IgD-negative memory B cell (primary cell): Measurements from ENCODE around the gene TM4SF4. TPM values are rescaled to one million over a fixed set of nuclear protein-coding genes. Genes with fewer than 3 reads are reported as not detected.

Experiments
- H3K27ac Mint-ChIP-seq, 3 donors: one replicate each; pipeline ENCODE4 v1.8.0; 2020 to 2022; ENCODE audit warnings: mild to moderate bottlenecking in 3 of 3, mixed read lengths in 3 of 3, moderate library complexity in 1 of 3
- H3K27me3 Mint-ChIP-seq: one replicate; pipeline ENCODE4 v1.8.0; 2021; ENCODE audit warnings: mixed read lengths
- H3K36me3 Mint-ChIP-seq: one replicate; pipeline ENCODE4 v1.8.0; 2020; ENCODE audit warnings: mild to moderate bottlenecking, mixed read lengths
- H3K4me1 Mint-ChIP-seq, 3 donors: one replicate each; pipeline ENCODE4 v1.8.0; 2020 to 2022; ENCODE audit warnings: mixed read lengths in 3 of 3, mild to moderate bottlenecking in 1 of 3
- H3K4me3 Mint-ChIP-seq, 4 donors: one replicate each; pipeline ENCODE4 v1.8.0; 2020 to 2022; ENCODE audit warnings: mild to moderate bottlenecking in 4 of 4, mixed read lengths in 4 of 4, moderate library complexity in 3 of 4
- H3K9me3 Mint-ChIP-seq, 3 donors: one replicate each; pipeline ENCODE4 v1.8.0; 2020 to 2021; ENCODE audit warnings: mixed read lengths in 3 of 3, mild to moderate bottlenecking in 1 of 3
- polyA plus RNA-seq: library from polyadenylated mRNA; unstranded; fragments of 300-500 nt; fragmentation: Illumina TruSeq; gene quantifications from one replicate; pipeline ENCODE4 v1.2.3, GENCODE V29; 2021

Gene TM4SF4
- polyA plus RNA-seq, 1 donor from 2014 or later, result not detected

DNA sequence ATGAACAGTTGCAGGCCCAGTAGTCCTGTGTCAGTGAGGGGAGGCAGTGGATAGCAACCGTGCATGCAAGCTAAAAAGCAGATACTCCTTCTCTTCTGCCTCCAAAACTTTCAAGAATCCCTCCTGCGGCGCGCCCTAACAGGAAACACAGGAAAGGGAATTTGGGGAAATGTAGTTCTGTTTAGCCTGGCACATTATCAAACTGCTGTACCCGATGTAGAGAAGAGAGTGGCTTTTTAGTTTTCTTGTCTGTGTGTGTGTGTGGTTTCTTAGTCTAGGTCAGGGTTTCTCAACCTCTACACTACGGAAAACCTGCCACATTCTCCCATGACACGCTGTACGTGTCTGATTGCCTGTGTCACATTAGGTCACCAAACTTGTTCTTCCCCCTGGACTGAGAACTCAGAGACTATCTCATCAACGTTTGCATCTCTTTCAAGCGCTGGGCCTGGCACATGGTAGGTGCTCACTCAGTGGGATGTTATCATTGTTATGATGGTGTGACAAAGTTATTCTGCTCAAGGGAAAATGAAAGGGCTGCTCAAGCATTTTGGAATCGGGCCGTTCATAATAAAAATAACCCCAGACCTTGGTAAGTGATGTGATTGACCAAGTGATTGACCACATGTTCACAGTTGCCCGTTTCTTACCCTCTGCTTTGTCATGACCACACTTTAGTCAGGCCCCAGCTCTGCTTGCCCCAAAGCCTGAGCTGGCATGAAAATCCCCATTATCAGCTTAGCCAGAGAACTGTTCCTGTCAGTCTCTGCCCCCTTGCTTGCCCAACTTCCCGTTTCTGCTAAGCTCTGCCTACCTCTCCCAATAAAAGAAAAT, 33.2 kb downstream of the TM4SF4 start:
- H3K27ac Mint-ChIP-seq, result no peak overlapping the region

DNA sequence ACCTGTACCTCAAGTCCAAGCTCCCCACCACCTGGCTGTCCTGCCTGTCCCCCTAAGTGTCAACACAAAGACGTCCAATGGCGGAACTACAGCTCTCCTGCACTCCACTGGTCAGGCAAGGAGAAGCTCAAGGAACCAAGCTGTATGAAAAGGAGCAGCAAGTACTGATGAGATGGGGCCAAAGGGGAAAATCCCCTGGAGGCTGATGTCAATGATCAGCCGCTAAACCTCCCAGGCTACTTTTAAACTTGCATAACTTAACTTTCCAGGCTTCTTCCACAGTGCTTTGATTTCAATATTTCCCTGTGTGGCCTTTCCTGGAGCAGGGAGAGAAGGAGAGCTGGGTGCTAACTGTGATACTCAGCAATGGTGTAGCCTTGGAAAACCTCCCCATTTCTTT, 35.0 kb downstream of the TM4SF4 start:
- H3K27me3 Mint-ChIP-seq, result peaks cover 11% of the 10 kb centered on the region
- no peaks in the 10 kb centered on the region for H3K36me3 Mint-ChIP-seq
- no peak overlapping the region for H3K4me3 Mint-ChIP-seq
- H3K27ac Mint-ChIP-seq, result no peak overlapping the region
- H3K4me1 Mint-ChIP-seq, result peaks cover 0 to 9% (median 6%) of the 10 kb centered on the region in 3 donors
- peaks cover 0 to 1% (median 0%) of the 10 kb centered on the region in 3 donors for H3K9me3 Mint-ChIP-seq

More for the DNA sequence above, 33.2 kb downstream of the TM4SF4 start:
- no peaks in the 10 kb centered on the region for H3K36me3 Mint-ChIP-seq
- H3K9me3 Mint-ChIP-seq, result peaks cover 0 to 1% (median 0%) of the 10 kb centered on the region in 3 donors
- H3K27me3 Mint-ChIP-seq, result peaks cover 11% of the 10 kb centered on the region
- H3K4me3 Mint-ChIP-seq, result no peak overlapping the region
- H3K4me1 Mint-ChIP-seq, result peaks cover 0 to 9% (median 6%) of the 10 kb centered on the region in 3 donors

DNA sequence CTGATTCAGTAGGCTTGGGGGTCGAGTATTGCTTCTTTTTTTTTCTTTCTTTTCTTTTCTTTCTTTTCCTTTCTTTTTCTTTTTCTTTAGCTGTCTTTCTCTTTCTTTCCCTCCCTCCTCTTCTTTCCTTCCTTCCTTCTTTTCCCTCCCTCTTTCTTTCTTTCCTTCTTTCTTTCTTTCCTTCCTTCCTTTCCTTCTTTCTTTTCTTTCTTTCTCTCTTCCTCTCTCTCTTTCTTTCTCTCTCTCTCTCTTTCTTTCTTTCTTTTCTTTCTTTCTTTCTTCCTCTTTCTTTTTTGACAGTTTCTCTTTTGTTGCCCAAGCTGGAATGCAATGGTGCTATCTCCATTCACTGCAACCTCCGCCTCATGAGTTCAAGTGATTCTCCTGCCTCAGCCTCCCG, 36.0 kb downstream of the TM4SF4 start:
- H3K27me3 Mint-ChIP-seq, result peaks cover 10% of the 10 kb centered on the region

DNA sequence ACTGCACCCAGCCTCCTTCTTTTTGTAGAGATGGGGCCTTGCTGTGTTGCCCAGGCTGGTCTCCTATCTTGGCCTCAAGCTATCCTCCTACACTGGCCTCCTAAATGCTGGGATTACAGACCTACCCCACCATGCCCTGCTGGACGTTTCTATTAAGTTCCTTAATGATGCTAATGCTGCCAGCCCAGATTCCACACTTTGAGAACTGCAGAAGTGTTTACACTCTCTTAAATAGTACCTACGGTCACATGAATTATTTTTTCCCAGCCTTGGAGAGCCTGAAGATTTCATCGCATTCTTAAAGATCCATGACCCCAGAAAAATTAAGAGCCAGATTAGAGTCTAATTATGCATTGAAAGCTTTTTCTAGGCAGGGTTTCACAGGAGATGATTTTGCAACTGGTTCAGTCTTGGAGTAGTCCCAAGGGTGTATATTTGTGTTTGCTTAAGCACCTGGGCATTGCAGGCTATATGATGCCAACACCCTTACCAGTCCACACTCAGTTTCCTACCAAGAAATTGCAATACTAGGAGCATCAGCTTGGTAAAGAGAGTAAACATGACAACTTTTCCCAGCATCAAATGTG, 36.6 kb downstream of the TM4SF4 start:
- no peaks in the 10 kb centered on the region for H3K36me3 Mint-ChIP-seq
- H3K27me3 Mint-ChIP-seq, result peaks cover 10% of the 10 kb centered on the region
- peaks cover 0 to 9% (median 6%) of the 10 kb centered on the region in 3 donors for H3K4me1 Mint-ChIP-seq
- no peaks in the 10 kb centered on the region for H3K9me3 Mint-ChIP-seq
- H3K4me3 Mint-ChIP-seq, result no peak overlapping the region
- no peak overlapping the region for H3K27ac Mint-ChIP-seq

More for the DNA sequence above, 36.0 kb downstream of the TM4SF4 start:
- Mint-ChIP-seq H3K9me3 (no peaks in the 10 kb centered on the region), H3K4me1 (peaks cover 0 to 9% (median 6%) of the 10 kb centered on the region in 3 donors), H3K36me3 (no peaks in the 10 kb centered on the region), H3K27ac (no peak overlapping the region), H3K4me3 (no peak overlapping the region)

DNA sequence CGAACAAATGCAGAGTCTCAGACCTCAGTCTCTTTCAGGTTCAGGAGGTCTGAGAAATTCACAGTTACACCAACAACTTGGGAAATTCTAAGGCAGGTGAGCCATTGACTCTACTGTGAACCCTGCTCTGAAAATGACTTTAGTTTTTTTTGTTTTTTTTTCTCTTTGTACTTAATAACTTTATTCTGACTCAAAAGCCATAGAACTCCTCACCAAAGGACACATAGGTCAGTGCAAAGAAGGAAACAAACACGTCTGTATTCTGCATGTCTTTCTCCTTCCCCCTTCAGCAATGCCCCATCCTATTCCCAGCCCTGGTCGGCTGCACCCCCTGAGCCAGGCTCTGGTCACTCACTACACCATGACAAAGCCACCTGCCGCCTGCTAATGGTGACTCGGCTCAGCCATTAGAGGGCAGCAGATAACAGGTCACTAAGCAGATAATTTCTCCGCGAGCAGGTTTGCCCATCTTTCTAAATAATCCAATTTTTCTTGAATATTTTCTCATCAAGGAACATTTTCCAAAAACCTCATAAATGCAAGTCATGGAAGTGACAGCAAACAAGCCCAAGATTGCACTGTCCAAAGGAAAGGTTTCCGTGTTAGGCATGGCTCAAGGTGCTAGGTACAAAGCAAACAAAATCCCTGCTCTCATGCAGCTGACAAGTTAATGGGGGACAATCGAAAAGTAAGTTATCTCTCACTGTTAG, 37.7 kb downstream of the TM4SF4 start:
- no peaks in the 10 kb centered on the region for H3K9me3 Mint-ChIP-seq
- peak overlapping the region in 1 of 4 donors; percentile 38 for H3K4me3 Mint-ChIP-seq

DNA sequence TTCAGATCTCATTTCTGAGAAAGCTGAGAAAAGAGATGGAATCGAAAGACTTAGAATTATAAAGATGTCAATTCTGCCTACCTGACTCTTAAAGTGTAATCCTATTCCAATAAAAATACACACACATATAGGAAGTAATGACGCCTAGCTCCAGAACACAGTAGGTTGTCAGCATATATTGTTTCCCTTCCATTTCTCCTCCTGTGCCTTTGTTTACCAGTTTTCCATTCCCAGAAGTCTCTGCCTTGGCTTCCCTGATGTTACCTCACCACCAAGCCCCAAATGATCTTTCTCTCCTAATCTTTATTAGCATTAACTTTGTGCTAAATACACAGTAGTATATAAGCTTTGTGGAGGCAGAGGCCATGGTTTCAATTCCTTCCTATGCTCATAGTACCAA, 40.0 kb downstream of the TM4SF4 start:
- Mint-ChIP-seq H3K4me3 (no peak overlapping the region), H3K27me3 (peaks cover 9% of the 10 kb centered on the region), H3K9me3 (no peaks in the 10 kb centered on the region), H3K4me1 (peaks cover 0 to 4% (median 3%) of the 10 kb centered on the region in 3 donors), H3K27ac (no peak overlapping the region), H3K36me3 (no peaks in the 10 kb centered on the region)

More for the DNA sequence above, 37.7 kb downstream of the TM4SF4 start:
- Mint-ChIP-seq H3K27me3 (peaks cover 10% of the 10 kb centered on the region), H3K36me3 (no peaks in the 10 kb centered on the region), H3K4me1 (peaks cover 0 to 9% (median 6%) of the 10 kb centered on the region in 3 donors), H3K27ac (no peak overlapping the region)

DNA sequence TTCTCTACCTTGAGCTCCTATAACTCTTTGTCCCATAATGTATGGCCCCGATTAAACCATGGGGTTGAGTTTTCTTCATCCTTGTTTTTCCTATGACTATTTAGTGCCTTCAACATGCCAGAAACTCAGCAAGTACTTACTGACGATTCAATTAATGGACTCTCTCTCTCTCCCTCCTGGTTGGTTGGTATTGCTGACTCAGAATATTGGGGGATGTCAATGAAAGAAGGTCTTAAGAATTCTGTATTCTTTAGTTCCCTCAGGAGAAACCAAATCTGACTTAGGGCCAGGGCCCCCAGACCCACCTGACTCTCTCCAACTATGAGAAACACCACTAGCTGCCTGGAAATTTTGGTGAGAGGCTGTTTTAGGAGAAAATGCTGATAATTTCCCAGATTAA, 40.8 kb downstream of the TM4SF4 start:
- Mint-ChIP-seq H3K4me3 (no peak overlapping the region), H3K27me3 (peaks cover 9% of the 10 kb centered on the region), H3K9me3 (no peaks in the 10 kb centered on the region), H3K36me3 (no peaks in the 10 kb centered on the region), H3K4me1 (peaks cover 0 to 4% (median 3%) of the 10 kb centered on the region in 3 donors), H3K27ac (no peak overlapping the region)

DNA sequence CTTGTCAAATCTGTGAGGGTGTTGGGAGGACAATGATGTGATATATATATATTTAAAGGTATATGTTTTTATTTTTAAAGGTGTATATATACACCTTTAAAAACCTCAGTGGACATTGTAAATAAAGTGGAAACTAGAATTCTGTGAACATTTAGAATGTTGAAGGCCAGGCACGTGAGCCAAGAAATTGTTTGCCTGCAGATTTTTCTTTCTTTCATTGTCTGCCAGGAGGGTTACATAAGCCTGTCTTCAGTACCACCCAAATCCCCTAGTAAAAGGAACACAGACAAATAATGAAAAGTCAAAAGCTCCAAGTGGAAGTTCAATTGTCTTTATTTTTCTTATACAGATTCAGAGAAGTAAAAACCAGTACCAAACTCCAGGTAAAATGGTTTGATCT, 42.4 kb downstream of the TM4SF4 start:
- no peak overlapping the region for H3K27ac Mint-ChIP-seq
- peaks cover 0 to 4% (median 3%) of the 10 kb centered on the region in 3 donors for H3K4me1 Mint-ChIP-seq
- no peaks in the 10 kb centered on the region for H3K9me3 Mint-ChIP-seq
- no peak overlapping the region for H3K4me3 Mint-ChIP-seq
- H3K36me3 Mint-ChIP-seq, result no peaks in the 10 kb centered on the region
- H3K27me3 Mint-ChIP-seq, result peaks cover 9% of the 10 kb centered on the region

DNA sequence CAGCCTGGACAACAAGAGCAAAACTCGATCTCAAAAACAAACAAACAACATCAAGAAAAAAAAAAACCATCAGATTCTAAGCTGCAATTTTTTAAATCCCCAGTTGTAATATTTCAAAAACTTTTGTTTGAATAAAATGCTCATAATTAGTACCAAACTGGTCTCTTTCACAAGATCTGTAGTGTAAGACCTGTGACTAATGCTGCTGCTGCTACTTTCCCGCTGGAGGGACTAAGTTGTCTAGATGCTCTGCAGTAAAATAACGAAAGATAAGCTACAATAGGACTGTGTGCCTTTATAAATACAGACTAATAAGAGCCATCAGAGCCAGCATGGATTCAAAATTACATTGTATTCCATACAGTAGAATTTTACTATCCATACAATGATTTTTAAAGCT, 45.4 kb downstream of the TM4SF4 start:
- Mint-ChIP-seq H3K4me3 (no peak overlapping the region), H3K27me3 (peaks cover 4% of the 10 kb centered on the region), H3K36me3 (no peaks in the 10 kb centered on the region), H3K4me1 (no peaks in the 10 kb centered on the region), H3K9me3 (no peaks in the 10 kb centered on the region), H3K27ac (no peak overlapping the region)

DNA sequence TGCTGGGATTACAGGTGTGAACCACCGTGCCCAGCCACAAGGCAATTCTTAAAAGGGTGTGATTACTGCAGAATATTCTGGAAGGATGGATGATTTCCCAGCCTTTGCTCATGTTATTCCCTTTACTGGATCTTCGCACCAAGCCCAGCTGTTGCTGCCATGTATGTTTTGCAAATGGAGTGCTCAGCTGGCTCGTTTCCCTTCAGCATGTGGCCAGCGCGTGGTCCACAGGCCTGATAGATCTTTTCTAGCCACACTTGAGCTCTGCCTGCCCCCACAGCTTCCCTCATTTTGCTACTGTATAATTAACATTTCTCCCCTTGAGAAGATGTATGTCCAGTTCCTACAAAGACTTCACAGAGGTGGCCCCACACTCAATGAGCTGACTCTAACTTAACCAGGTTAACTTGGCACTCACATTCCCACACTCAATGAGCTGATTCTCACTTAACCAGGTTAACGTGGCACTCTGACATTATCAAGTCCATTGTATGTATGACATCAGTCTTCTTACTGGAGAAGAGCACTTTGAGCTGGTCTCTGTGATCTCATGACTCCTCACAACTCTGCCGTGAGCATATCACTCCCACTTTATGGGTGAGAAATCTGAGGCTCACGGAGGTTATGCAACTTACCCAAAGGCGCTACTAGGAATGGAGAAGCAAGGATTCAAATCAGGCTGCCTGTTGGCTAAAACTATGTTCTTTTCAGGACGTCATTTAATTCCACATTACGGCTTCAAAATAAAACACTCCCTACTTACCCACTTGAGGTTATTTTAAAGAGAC, 49.2 kb downstream of the TM4SF4 start:
- Mint-ChIP-seq H3K4me3 (no peak overlapping the region), H3K27me3 (peaks cover 6% of the 10 kb centered on the region), H3K36me3 (peaks cover 2% of the 10 kb centered on the region), H3K27ac (no peak overlapping the region), H3K4me1 (no peaks in the 10 kb centered on the region), H3K9me3 (no peaks in the 10 kb centered on the region)

DNA sequence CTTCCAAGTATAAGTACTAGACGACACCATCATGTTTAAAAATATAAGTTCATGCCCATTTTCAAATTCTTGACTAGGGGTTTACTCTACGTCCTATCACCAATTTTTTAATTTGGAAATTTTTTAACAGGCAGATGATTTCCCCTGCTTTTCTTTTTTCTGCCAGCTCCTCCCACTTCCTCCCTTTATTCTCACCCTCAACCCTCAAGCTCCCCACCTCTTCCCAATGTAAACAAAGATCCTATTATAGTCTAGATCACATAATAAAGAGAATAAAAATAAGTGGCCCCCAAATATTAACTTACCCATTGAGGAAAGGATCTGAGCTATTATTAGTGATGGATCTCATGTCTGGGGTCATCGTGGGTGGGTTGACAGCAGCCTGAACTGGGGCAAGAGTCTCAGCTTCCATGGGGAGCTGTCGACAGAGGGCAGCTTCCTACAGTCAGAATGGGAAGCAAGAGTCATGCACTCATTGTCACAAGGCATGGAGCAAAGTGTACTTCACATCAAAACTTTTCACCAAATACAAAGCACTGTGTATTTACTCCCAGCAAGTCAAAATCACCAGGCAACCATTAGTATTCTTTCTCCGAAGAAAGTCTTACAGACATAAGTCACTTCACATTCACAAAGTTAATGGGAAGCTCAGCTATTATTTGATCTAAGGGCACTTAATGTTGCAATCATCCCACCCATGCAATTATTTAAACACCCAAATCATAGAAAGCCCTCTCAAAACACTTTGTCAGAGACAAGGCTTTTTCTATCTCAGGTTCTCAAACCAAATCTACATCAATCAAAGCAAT, 53.2 kb downstream of the TM4SF4 start:
- peaks cover 2% of the 10 kb centered on the region for H3K36me3 Mint-ChIP-seq
- no peak overlapping the region for H3K4me3 Mint-ChIP-seq
- H3K9me3 Mint-ChIP-seq, result no peaks in the 10 kb centered on the region
- H3K27me3 Mint-ChIP-seq, result peaks cover 4% of the 10 kb centered on the region
- peaks cover 3 to 4% (median 4%) of the 10 kb centered on the region in 3 donors for H3K4me1 Mint-ChIP-seq
- no peak overlapping the region for H3K27ac Mint-ChIP-seq

DNA sequence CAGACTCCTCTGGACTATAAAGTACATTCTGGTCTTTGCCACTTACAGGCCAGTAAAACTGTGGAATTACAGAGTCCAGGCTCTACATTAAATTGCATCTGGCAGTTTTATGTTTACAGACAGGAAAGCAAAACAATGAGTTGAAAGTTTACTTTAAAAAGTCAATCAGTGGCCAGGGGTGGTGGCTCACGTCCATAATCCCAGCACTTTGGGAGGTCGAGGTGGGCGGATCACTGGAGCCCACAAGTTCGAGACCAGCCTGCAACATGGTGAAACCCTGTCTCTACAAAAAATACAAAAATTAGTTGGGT, 53.8 kb downstream of the TM4SF4 start:
- peaks cover 4% of the 10 kb centered on the region for H3K27me3 Mint-ChIP-seq
- no peaks in the 10 kb centered on the region for H3K9me3 Mint-ChIP-seq
- peaks cover 2% of the 10 kb centered on the region for H3K36me3 Mint-ChIP-seq
- H3K4me3 Mint-ChIP-seq, result no peak overlapping the region
- peaks cover 5 to 9% (median 8%) of the 10 kb centered on the region in 3 donors for H3K4me1 Mint-ChIP-seq
- H3K27ac Mint-ChIP-seq, result no peak overlapping the region

DNA sequence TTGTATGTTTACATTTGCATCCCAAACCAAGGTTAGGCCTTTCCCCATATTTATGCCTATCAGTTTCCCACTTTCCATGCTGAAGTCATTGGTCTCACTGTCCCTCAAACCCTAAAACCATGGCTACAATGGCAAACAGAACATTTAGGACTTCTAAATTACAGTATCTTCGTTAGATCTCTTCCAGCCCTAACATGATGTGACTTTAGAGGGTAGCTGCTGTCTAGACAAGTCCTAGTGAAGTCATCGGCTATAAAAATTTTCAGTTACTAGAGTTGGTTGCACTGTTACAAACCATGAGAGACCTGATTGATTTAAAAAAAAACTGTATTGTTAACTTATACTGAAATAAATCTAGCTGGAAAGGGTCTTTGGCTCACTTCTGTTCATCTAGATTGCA, 54.6 kb downstream of the TM4SF4 start:
- no peaks in the 10 kb centered on the region for H3K9me3 Mint-ChIP-seq
- H3K27me3 Mint-ChIP-seq, result peaks cover 4% of the 10 kb centered on the region
- peaks cover 2% of the 10 kb centered on the region for H3K36me3 Mint-ChIP-seq
- no peak overlapping the region for H3K4me3 Mint-ChIP-seq
- peak overlapping the region in 1 of 3 donors; percentile 9 for H3K27ac Mint-ChIP-seq
- peaks cover 5 to 9% (median 8%) of the 10 kb centered on the region in 3 donors for H3K4me1 Mint-ChIP-seq
